Left lung (tissue), 10 donors: Measurements from ENCODE around the gene FAM228B. TPM values are rescaled to one million over a fixed set of nuclear protein-coding genes. Genes with fewer than 3 reads are reported as not detected.
"Not testable (repeated sequence)": the region's sequence is repeated elsewhere in the genome, so short reads cannot be mapped to it uniquely, and the experiment has no call there.

ENCODE experiments used
- ATAC-seq: fragments of 200-7000 bp; cut with Tn5 transposase; one replicate; pipeline ENCODE4 v1.9.1; 2020; ENCODE audit warnings: moderate library complexity
- DNase-seq, 4 donors: peaks; one replicate each; pipeline ENCODE4 v3.0.0-alpha.2; 2013 to 2020
- H3K27ac ChIP-seq, 2 donors: fragments of 200-600 bp; sonication (generic) in 1 of 2; one replicate each; pipeline versions ENCODE4 v1.5.0 to v1.8.0; 2020 to 2021
- H3K27me3 ChIP-seq, 2 donors: fragments of 200-600 bp; sonication (generic) in 1 of 2; one replicate each; pipeline versions ENCODE4 v1.5.0 to v1.8.0; 2020 to 2021
- H3K36me3 ChIP-seq, 2 donors: fragments of 200-600 bp; sonication (generic) in 1 of 2; one replicate each; pipeline versions ENCODE4 v1.5.0 to v1.8.0; 2020 to 2021
- H3K4me1 ChIP-seq, 2 donors: fragments of 200-600 bp; one replicate each; pipeline ENCODE4 v1.8.0; 2021
- H3K4me3 ChIP-seq, 2 donors: fragments of 200-600 bp; sonication (generic) in 1 of 2; one replicate each; pipeline versions ENCODE4 v1.5.0 to v1.8.0; 2020 to 2021; ENCODE audit warnings: mild to moderate bottlenecking in 1 of 2
- H3K9me3 ChIP-seq, 2 donors: fragments of 200-600 bp; sonication (generic) in 1 of 2; one replicate each; pipeline versions ENCODE4 v1.5.0 to v1.8.0; 2020 to 2021
- CTCF ChIP-seq, 2 donors: fragments of 200-600 bp; sonication (generic) in 1 of 2; IDR thresholded peaks; one replicate each; pipeline versions ENCODE4 v1.5.0 to v1.8.0; 2021; ENCODE audit warnings: antibody characterized with exemption in 2 of 2
- intact Hi-C, 2 donors: fragments of 100-400 bp; cut with DNase I; formaldehyde crosslinking; loops; one replicate each; pipeline versions ENCODE4 v1.11.2 to v1.14.2; 2022
- polyA plus RNA-seq, 6 donors: library from polyadenylated mRNA; unstranded; fragments of 120-200 nt; gene quantifications; one replicate each; pipeline ENCODE4 v1.2.1, GENCODE V29; 2013; ENCODE audit not compliant: insufficient read length in 6 of 6
- total RNA-seq, 2 donors: library from RNA; stranded (reverse); fragmentation: NEBNext Ultra II Directional; extraction: Animal tissue kit (Norgen Biotek cat#: 25700); gene quantifications; one replicate each; pipeline ENCODE4 v1.2.1, GENCODE V29; 2021
- donor health status: DM: no; HTN: yes; CAD: no.
- donor health status: DM: no; HTN: no; CAD: no.

Gene FAM228B
- total and polyA plus RNA-seq, 8 donors, result 18.2 to 30.6 (median 26.2) TPM

- ATAC-seq, result no peak
- H3K27ac ChIP-seq, result no peak overlapping the region
- no peaks in the 10 kb centered on the region for H3K27me3 ChIP-seq
- H3K4me1 ChIP-seq, result no peaks in the 10 kb centered on the region
- peaks cover 0 to 22% of the 10 kb centered on the region in 2 donors for H3K36me3 ChIP-seq
- DNase-seq, result no peak
- no peak overlapping the region for H3K4me3 ChIP-seq
- TF ChIP-seq CTCF (IDR thresholded peaks at IDR 0.05), result no peak
- H3K9me3 ChIP-seq, result no peaks in the 10 kb centered on the region
- intact Hi-C loops, result no loop called here
Measured at GRCh38 chr2:24104110-24104650, 19.1 kb upstream of the FAM228B start.

- no peak for DNase-seq
- H3K4me1 ChIP-seq, result no peaks in the 10 kb centered on the region
- no peaks in the 10 kb centered on the region for H3K9me3 ChIP-seq
- H3K27me3 ChIP-seq, result no peaks in the 10 kb centered on the region
- no peak overlapping the region for H3K27ac ChIP-seq
- intact Hi-C loops, result no loop called here
- no peak overlapping the region for H3K4me3 ChIP-seq
- no peak for ATAC-seq
- no peak for TF ChIP-seq CTCF (IDR thresholded peaks at IDR 0.05)
- peaks cover 0 to 22% of the 10 kb centered on the region in 2 donors for H3K36me3 ChIP-seq
Measured at GRCh38 chr2:24104906-24105305, 18.4 kb upstream of the FAM228B start.

- Histone ChIP-seq H3K9me3 (no peaks in the 10 kb centered on the region), H3K27ac (no peak overlapping the region), H3K36me3 (peaks cover 0 to 22% of the 10 kb centered on the region in 2 donors), H3K27me3 (no peaks in the 10 kb centered on the region), H3K4me3 (no peak overlapping the region), H3K4me1 (no peaks in the 10 kb centered on the region)
- intact Hi-C loops, result no loop called here
- DNase-seq (no peak), ATAC-seq (no peak)
- no peak for TF ChIP-seq CTCF (IDR thresholded peaks at IDR 0.05)
Measured at GRCh38 chr2:24105816-24106215, 17.5 kb upstream of the FAM228B start.

- peaks cover 0 to 22% of the 10 kb centered on the region in 2 donors for H3K36me3 ChIP-seq
- intact Hi-C loops, result no loop called here
- H3K4me3 ChIP-seq, result no peak overlapping the region
- no peaks in the 10 kb centered on the region for H3K4me1 ChIP-seq
- DNase-seq (no peak), ATAC-seq (no peak)
- no peaks in the 10 kb centered on the region for H3K27me3 ChIP-seq
- no peak for TF ChIP-seq CTCF (IDR thresholded peaks at IDR 0.05)
- no peak overlapping the region for H3K27ac ChIP-seq
- H3K9me3 ChIP-seq, result no peaks in the 10 kb centered on the region
Measured at GRCh38 chr2:24106786-24107185, 16.5 kb upstream of the FAM228B start.

- intact Hi-C loops, result no loop called here
- Histone ChIP-seq H3K4me1 (no peaks in the 10 kb centered on the region), H3K4me3 (no peak overlapping the region), H3K27ac (no peak overlapping the region), H3K27me3 (no peaks in the 10 kb centered on the region), H3K36me3 (peaks cover 0 to 22% of the 10 kb centered on the region in 2 donors), H3K9me3 (no peaks in the 10 kb centered on the region)
- no peak for TF ChIP-seq CTCF (IDR thresholded peaks at IDR 0.05)
- no peak for DNase-seq
- no peak for ATAC-seq
Measured at GRCh38 chr2:24107336-24107735, 15.9 kb upstream of the FAM228B start.

- ATAC-seq, DNase-seq: not testable (repeated sequence)
Measured at GRCh38 chr2:24109431-24109830, 13.8 kb upstream of the FAM228B start.

More at GRCh38 chr2:24109431-24109830, 13.8 kb upstream of the FAM228B start:
- H3K27ac ChIP-seq, intact Hi-C loops, H3K9me3 ChIP-seq, H3K27me3 ChIP-seq, H3K4me1 ChIP-seq, H3K4me3 ChIP-seq, H3K36me3 ChIP-seq: not testable (repeated sequence)
